ENCODE results near the gene ZNF770.
"Not testable (repeated sequence)": the region's sequence is repeated elsewhere in the genome, so short reads cannot be mapped to it uniquely, and the experiment has no call there.

Gene ZNF770

GRCh38 chr15:34976073-34976472 lies 12.0 kb downstream of the ZNF770 start:
- DNase-seq (ENCODE audit: extremely low read depth, low read depth): no peak
- no peak for TF ChIP-seq CTCF (IDR thresholded peaks at IDR 0.05; ENCODE audit: low read depth, low read length)

- TF ChIP-seq CTCF (IDR thresholded peaks at IDR 0.05; ENCODE audit: low read depth, low read length): no peak
- DNase-seq (ENCODE audit: extremely low read depth, low read depth): no peak
Observed at GRCh38 chr15:34973512-34973911, 14.6 kb downstream of the ZNF770 start.

- DNase-seq (ENCODE audit: extremely low read depth, low read depth): not testable (repeated sequence)
Observed at GRCh38 chr15:34970098-34970643, 17.9 kb downstream of the ZNF770 start.

GRCh38 chr15:34969340-34970097 lies 18.6 kb downstream of the ZNF770 start, which contains the start of gene AQR:
TSS of gene AQR (minus strand) at chr15:34969742. CDS start at chr15:34969613, 129 bp downstream.
- peak; percentile 75 for TF ChIP-seq CTCF (IDR thresholded peaks at IDR 0.05; ENCODE audit: low read depth, low read length)
- DNase-seq (ENCODE audit: extremely low read depth, low read depth): peak; percentile 92

GRCh38 chr15:34964277-34964676 lies 23.8 kb downstream of the ZNF770 start:
- DNase-seq (ENCODE audit: extremely low read depth, low read depth): no peak
- no peak for TF ChIP-seq CTCF (IDR thresholded peaks at IDR 0.05; ENCODE audit: low read depth, low read length)

- DNase-seq (ENCODE audit: extremely low read depth, low read depth): no peak
- no peak for TF ChIP-seq CTCF (IDR thresholded peaks at IDR 0.05; ENCODE audit: low read depth, low read length)
Observed at GRCh38 chr15:34953851-34954250, 34.2 kb downstream of the ZNF770 start.

- no peak for TF ChIP-seq CTCF (IDR thresholded peaks at IDR 0.05; ENCODE audit: low read depth, low read length)
- DNase-seq (ENCODE audit: extremely low read depth, low read depth): no peak
Observed at GRCh38 chr15:34952481-34952880, 35.6 kb downstream of the ZNF770 start.
